HUES48 (cell line): ENCODE results near the gene PHLPP2.

Source experiments
- H3K27ac ChIP-seq: one replicate; pipeline ENCODE4 v1.7.0; 2013; ENCODE audit warnings: low read depth, low read length, inconsistent platforms
- H3K27me3 ChIP-seq: 2 replicates; pipeline ENCODE4 v1.6.1; 2013; ENCODE audit warnings: mild to moderate bottlenecking, low read length; ENCODE audit not compliant: control insufficient read depth, insufficient read depth
- H3K36me3 ChIP-seq: 2 replicates; pipeline ENCODE4 v1.6.1; 2013; ENCODE audit warnings: low read length; ENCODE audit not compliant: control insufficient read depth, insufficient read depth
- H3K4me1 ChIP-seq: 2 replicates; pipeline ENCODE4 v1.6.1; 2013; ENCODE audit warnings: mild to moderate bottlenecking, low read length; ENCODE audit not compliant: control insufficient read depth, insufficient read depth
- H3K4me3 ChIP-seq: 2 replicates; pipeline ENCODE4 v1.5.1; 2013; ENCODE audit warnings: mild to moderate bottlenecking, low read depth, low read length
- H3K9ac ChIP-seq: 2 replicates; pipeline ENCODE4 v1.6.1; 2013; ENCODE audit warnings: mild to moderate bottlenecking, low read depth, low read length, moderate library complexity
- H3K9me3 ChIP-seq: 2 replicates; pipeline ENCODE4 v1.6.1; 2013; ENCODE audit warnings: low read length; ENCODE audit not compliant: control insufficient read depth, insufficient read depth

The PHLPP2 gene

DNA sequence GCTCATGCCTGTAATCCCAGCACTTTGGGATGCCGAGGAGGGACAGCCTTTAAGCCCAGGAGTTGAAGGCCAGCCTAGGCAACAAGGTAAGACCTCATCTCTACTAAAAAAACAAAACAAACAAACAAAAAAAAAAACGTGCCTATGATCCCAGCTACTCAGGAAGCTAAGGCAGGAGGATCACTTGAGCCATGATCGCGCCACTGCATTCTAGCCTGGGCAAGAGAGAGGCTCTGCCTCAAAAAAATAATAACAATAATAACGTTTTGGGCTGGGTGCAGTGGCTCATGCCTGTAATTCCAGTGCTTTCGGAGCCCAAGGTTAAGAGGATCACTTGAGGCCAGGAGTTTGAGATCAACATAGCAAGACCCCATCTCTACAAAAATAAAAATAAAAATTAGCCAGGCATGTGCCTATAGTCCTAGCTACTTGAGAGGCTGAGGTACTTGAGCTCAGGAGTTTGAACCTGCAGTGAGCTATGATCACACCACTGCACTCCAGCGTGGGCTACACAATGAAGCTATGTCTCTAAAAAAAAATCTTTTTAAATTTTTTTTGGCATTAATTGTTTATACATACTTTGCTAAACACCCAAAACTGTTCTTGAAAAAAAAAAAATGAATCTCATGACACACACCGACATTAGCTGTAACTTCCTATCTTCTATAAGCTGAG, 3.3 kb downstream of the PHLPP2 start:
- Histone ChIP-seq H3K27me3 (0 out of 2 replicates have a peak, but pooled peaks cover 3% of the 10 kb centered on the region), H3K9ac (no peak overlapping the region), H3K27ac (no peak overlapping the region), H3K9me3 (no peaks in the 10 kb centered on the region), H3K36me3 (0 out of 2 replicates have a peak, but pooled peaks cover 4% of the 10 kb centered on the region), H3K4me3 (no peak overlapping the region), H3K4me1 (peaks cover 9% of the 10 kb centered on the region)

DNA sequence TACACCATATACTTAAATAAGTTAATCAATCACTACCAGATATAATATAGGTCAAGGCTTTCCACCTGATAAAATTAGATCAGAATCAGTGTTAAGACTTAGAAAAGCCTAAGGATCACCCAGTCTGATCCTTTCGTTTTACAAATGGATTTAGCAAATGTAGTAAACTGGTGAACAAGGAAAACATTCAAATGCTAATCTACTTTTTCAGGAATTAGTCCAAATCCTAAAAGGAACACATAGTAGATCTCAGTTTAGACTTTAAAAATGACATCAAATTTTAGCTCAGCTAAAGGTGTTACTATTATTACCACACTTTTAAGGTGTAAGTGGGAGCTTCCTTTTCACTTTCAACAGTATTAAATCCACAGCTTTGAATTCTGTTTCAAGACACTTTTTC, 12.0 kb downstream of the PHLPP2 start:
- H3K27ac ChIP-seq = peak overlapping the region; percentile 74
- no peaks in the 10 kb centered on the region for H3K9me3 ChIP-seq
- no peak overlapping the region for H3K9ac ChIP-seq
- peaks cover 12% of the 10 kb centered on the region for H3K36me3 ChIP-seq
- H3K4me1 ChIP-seq = peaks cover 52% of the 10 kb centered on the region
- no peaks in the 10 kb centered on the region for H3K27me3 ChIP-seq
- peak overlapping the region; percentile 23; the same call in 1 of the 2 replicates for H3K4me3 ChIP-seq

DNA sequence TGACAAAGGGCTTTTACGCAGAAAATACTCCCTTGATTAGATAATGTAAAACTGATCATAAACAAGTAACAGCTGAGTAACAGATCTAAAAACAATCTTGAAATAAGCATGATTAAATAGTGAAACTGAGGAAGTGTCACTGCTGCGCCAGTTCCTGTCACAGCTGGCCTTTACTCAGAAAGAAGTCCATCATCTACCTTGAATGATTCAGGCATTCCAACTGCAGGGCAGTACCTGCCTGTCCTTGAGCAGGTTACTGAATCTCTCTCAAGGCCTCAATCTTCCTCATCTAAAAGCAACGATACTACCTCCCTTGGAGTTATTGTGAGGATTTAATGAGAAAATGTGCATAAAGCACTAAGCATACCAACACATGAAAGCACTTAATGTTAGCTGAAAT, 12.7 kb downstream of the PHLPP2 start:
- H3K9ac ChIP-seq = no peak overlapping the region
- H3K27ac ChIP-seq = peak overlapping the region; percentile 74
- H3K4me1 ChIP-seq = peaks cover 56% of the 10 kb centered on the region
- peaks cover 12% of the 10 kb centered on the region for H3K36me3 ChIP-seq
- no peaks in the 10 kb centered on the region for H3K27me3 ChIP-seq
- peak overlapping the region; percentile 23; the same call in 1 of the 2 replicates for H3K4me3 ChIP-seq
- no peaks in the 10 kb centered on the region for H3K9me3 ChIP-seq

DNA sequence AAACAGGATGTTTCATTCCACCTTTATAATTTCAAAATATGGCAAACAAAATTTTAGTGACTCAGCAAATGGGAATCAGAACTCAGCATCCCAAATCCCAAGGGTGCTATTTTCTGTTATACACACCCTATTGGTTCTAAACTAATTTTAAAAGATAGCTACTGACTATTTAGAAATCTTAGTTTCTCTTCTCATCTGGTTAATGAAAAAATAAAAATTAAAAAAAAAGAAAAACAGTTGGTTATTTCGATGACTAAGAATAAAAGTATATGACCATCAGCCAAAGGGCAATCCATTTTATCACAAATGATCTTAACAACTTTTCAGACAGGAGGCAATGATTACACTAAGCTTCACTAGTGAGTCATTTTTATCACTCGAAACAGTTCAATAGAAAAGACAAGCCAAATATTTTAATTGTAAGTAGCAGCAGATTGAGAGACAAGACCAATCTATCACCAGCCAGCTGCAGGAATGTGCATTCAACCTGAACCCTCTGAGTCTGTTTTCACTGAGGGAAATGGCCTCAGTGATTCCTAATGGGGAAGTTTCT, 15.2 kb downstream of the PHLPP2 start:
- Histone ChIP-seq H3K36me3 (peaks cover 8% of the 10 kb centered on the region; the same call in 1 of the 2 replicates), H3K4me3 (no peak overlapping the region), H3K27ac (no peak overlapping the region), H3K27me3 (no peaks in the 10 kb centered on the region), H3K9ac (no peak overlapping the region), H3K9me3 (no peaks in the 10 kb centered on the region), H3K4me1 (peaks cover 73% of the 10 kb centered on the region)

DNA sequence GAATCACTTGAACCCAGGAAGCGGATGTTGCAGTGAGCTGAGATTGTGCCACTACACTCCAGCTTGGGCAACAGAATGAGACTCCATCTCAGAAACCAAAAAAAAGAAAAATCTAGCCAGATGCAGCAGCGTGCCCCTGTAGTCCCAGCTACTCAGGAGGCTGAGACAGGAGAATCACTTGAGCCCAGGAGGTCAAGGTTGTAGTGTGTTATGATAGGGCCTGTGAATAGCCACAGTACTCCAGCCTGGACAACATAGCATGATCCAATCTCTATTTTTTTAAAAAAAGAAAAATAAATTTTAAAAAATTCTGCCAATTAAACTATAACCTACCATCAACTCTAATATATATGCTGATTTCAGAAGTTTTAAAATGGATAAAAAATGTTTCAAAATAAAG, 15.8 kb downstream of the PHLPP2 start:
- no peaks in the 10 kb centered on the region for H3K9me3 ChIP-seq
- no peak overlapping the region for H3K9ac ChIP-seq
- H3K27ac ChIP-seq = no peak overlapping the region
- peaks cover 72% of the 10 kb centered on the region for H3K4me1 ChIP-seq
- peaks cover 6% of the 10 kb centered on the region; the same call in 1 of the 2 replicates for H3K36me3 ChIP-seq
- H3K4me3 ChIP-seq = no peak overlapping the region
- no peaks in the 10 kb centered on the region for H3K27me3 ChIP-seq

DNA sequence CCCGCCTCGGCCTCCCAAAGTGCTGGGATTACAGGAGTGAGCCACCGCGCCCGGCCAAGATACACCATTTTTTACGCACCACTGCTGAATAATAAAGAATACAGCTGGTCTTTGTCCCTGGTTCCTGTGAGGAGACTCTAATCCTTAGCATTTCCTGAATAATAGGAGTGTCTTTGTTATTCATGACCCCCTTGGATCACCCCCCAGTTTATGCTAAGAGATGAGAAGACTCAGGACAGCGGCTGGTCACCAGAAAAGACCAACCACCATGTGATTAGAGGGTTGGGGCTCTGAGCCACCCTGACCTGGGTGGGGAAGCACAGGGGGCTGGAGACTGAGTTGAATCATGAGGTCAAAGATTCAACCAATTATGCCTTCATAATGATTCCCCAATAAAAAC, 17.3 kb downstream of the PHLPP2 start:
- Histone ChIP-seq H3K9me3 (no peaks in the 10 kb centered on the region), H3K4me3 (no peak overlapping the region), H3K27ac (peak overlapping the region; percentile 94), H3K27me3 (no peaks in the 10 kb centered on the region), H3K36me3 (peaks cover 1% of the 10 kb centered on the region), H3K4me1 (peaks cover 57% of the 10 kb centered on the region), H3K9ac (peak overlapping the region; percentile 38; the same call in 1 of the 2 replicates)

DNA sequence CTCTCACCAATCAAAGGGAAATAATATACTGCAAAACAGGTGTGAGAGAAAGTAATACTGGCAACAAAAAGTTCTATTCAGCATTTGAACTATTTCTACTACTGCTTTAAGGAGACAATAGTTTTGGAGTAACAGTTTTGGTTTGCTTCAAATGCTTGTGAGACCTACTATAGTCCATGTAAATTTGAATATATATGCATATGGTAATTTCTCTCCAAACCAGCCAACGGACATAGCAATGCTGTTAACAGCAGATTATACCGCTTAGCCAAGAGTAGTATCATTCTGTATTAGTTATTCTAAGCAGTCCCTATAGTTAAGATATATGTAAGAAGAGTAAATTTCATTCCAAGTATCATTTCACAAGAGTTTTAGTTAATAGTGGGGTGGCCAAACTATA, 18.5 kb downstream of the PHLPP2 start:
- H3K27me3 ChIP-seq = no peaks in the 10 kb centered on the region
- no peak overlapping the region for H3K9ac ChIP-seq
- no peak overlapping the region for H3K27ac ChIP-seq
- peaks cover 12% of the 10 kb centered on the region for H3K36me3 ChIP-seq
- H3K4me3 ChIP-seq = peak overlapping the region; percentile 17; the same call in 1 of the 2 replicates
- no peaks in the 10 kb centered on the region for H3K9me3 ChIP-seq
- peaks cover 47% of the 10 kb centered on the region for H3K4me1 ChIP-seq

DNA sequence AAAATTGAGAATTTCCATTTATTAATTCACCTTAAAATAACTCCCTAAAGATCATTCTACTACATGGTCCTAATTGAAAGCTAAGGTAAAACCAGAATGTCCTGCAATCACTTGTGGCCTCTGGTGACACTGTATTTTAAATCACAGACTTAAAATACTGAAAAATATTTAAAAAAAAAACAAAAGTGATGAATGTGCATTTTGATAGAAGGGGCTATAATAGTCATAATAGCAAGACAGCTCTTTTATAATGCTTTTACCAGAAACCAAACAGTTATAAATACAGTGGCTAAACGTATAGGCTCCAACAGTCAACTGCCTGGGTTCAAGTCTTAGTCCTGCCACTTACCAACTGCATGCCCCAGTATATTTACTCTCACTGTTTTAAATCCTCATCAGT, 21.2 kb downstream of the PHLPP2 start:
- H3K9me3 ChIP-seq = no peaks in the 10 kb centered on the region
- no peaks in the 10 kb centered on the region for H3K27me3 ChIP-seq
- H3K9ac ChIP-seq = no peak overlapping the region
- H3K4me1 ChIP-seq = peaks cover 30% of the 10 kb centered on the region
- no peak overlapping the region for H3K27ac ChIP-seq
- H3K4me3 ChIP-seq = no peak overlapping the region
- peaks cover 32% of the 10 kb centered on the region for H3K36me3 ChIP-seq

DNA sequence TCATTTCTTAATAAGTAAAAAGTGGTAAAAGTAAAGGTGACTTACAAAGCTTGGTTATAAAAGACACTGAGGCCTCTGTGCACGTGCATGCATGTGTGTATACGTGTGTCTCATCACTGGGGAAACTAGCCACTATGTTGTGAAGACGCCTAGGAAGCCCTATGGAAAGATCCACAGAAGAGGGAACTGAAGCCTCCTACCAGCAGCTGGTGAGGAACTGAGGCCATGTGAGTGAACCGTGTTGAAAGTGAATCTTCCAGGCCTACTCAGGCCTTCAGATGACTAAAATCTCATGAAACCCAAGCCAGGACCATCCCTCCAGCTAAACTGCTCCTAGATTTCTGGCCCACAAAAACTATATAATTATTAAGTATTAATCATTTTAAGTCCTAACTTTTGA, 23.7 kb downstream of the PHLPP2 start:
- Histone ChIP-seq H3K9ac (no peak overlapping the region), H3K36me3 (peaks cover 39% of the 10 kb centered on the region), H3K27ac (no peak overlapping the region), H3K4me3 (no peak overlapping the region), H3K9me3 (no peaks in the 10 kb centered on the region), H3K4me1 (peaks cover 9% of the 10 kb centered on the region; the same call in 1 of the 2 replicates), H3K27me3 (no peaks in the 10 kb centered on the region)

DNA sequence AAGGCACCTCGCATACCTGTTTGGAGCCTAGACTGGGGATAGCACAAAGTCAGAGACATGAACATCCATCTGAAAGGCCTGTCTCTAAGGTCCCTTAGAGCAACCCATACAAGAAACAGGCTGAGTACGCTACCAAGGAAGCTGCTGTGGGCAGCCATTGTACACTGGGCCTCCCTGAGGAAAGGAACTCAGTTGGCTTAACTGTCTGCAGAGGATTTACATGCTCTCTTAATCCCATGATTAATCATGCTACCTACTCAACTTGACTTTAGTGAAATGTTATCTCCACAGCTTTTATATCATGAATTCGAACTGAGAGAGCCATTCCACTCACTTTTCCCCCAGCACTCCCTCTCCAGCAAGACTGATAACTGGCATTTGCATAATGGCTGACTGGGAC, 26.0 kb downstream of the PHLPP2 start:
- peaks cover 39% of the 10 kb centered on the region for H3K36me3 ChIP-seq
- no peaks in the 10 kb centered on the region for H3K9me3 ChIP-seq
- no peak overlapping the region for H3K9ac ChIP-seq
- H3K27me3 ChIP-seq = no peaks in the 10 kb centered on the region
- H3K4me3 ChIP-seq = no peak overlapping the region
- H3K4me1 ChIP-seq = no peaks in the 10 kb centered on the region
- no peak overlapping the region for H3K27ac ChIP-seq

DNA sequence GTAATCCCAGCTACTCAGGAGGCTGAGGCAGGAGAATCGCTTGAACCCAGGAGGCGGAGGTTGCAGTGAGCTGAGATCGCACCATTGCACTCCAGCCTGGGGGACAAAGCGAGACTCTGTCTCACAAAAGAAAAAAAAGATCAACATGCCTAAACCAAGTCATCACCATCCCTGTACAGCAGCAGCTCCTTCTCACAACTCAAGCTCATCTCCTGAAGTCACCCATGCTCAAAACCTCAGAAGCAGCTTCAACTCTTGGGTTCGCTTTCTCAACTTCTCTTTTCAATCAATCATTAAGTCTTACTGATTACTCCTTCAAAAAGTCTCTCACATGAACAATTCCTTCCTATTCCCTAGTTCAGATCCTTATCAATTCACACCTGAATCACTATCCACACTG, 31.3 kb downstream of the PHLPP2 start:
- Histone ChIP-seq H3K27ac (no peak overlapping the region), H3K4me1 (no peaks in the 10 kb centered on the region), H3K27me3 (no peaks in the 10 kb centered on the region), H3K9ac (no peak overlapping the region), H3K9me3 (no peaks in the 10 kb centered on the region), H3K4me3 (no peak overlapping the region), H3K36me3 (peaks cover 30% of the 10 kb centered on the region)
